Activated naive CD4-positive, alpha-beta T cell treated with anti-CD3 and anti-CD28 coated beads for 36 hours (primary cell): Measurements from ENCODE around the gene KIF3A. TPM values are rescaled to one million over a fixed set of nuclear protein-coding genes. Genes with fewer than 3 reads are reported as not detected.

Source experiments
- CTCF ChIA-PET: fragments of 350-600 bp; sonication (Branson Sonifier 250); formaldehyde crosslinking; loops from one replicate; lab custom pipeline; 2021; ENCODE audit warnings: antibody characterized with exemption; lab: Charles Lee
- DNase-seq: peaks from one replicate; pipeline ENCODE4 v3.0.0-alpha.2; 2020
- H3K27ac Mint-ChIP-seq: one replicate; pipeline ENCODE4 v1.8.0; 2021; ENCODE audit warnings: mild to moderate bottlenecking, mixed read lengths
- H3K27me3 Mint-ChIP-seq: one replicate; pipeline ENCODE4 v1.8.0; 2021; ENCODE audit warnings: low read depth, mixed read lengths
- H3K36me3 Mint-ChIP-seq: one replicate; pipeline ENCODE4 v1.8.0; 2021; ENCODE audit warnings: low read depth, mixed read lengths
- H3K4me1 Mint-ChIP-seq: one replicate; pipeline ENCODE4 v1.8.0; 2021; ENCODE audit warnings: low read depth, mixed read lengths
- H3K4me3 Mint-ChIP-seq: one replicate; pipeline ENCODE4 v1.8.0; 2021; ENCODE audit warnings: mild to moderate bottlenecking, moderate library complexity, mixed read lengths
- H3K9me3 Mint-ChIP-seq: one replicate; pipeline ENCODE4 v1.8.0; 2021; ENCODE audit warnings: mixed read lengths
- intact Hi-C: fragments of 100-400 bp; cut with micrococcal nuclease; formaldehyde crosslinking; loops from one replicate; pipeline ENCODE4 v1.15.1; 2023
- total RNA-seq, 2 experiments: library from RNA; stranded (reverse); gene quantifications; one replicate each; pipeline ENCODE4 v1.2.3, GENCODE V29; 2021

KIF3A gene
- total RNA-seq, 2 experiments from 2014 or later = 5.0 to 6.1 TPM

DNA sequence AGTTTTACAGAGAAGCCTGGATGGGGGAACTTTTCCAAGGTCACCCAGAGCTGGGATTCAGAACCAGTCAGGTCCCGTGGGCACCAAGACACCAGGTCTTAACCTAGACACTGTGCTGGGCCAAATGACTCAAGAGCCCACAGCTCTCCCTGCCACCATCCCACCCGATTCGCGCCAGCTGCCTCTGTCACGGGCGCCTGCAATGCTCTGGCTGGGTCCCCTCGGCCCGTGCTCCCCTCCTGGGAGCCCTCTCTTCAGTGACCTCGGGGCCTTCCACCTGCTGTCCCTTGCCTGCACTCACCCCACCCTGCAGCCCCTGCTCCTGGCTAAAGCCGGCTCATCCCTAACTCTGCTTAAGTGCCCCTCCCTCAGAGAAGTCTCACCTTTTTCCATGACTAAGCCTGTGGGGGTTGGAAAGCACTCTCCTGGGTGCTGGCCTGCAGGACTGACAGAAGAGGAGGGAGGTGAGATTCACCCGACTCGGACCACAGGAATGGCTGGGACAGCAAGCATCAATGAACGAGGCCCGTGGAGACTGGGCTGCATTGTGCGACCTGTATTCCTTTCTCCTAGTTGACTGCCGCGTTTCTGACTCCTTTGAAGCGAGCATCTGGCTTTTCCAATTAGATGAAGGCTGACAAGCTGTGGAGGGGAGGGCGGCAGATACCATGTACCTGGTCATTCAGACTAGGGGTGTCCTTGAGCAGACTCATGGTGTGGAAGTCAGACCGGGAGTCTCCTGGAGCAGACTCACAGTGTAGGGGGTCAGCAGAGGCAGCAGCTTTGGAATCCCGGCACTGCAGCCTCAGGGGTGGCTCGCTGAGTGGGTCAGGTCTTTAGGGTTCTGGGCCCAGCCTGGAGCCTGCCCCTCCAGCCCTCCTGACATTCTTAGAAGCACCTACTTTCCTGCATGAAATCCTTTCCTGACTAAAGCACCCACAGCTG is 69.3 kb downstream of the KIF3A start:
- no peak overlapping the region for H3K4me3 Mint-ChIP-seq
- intact Hi-C loops = no loop called here

DNA sequence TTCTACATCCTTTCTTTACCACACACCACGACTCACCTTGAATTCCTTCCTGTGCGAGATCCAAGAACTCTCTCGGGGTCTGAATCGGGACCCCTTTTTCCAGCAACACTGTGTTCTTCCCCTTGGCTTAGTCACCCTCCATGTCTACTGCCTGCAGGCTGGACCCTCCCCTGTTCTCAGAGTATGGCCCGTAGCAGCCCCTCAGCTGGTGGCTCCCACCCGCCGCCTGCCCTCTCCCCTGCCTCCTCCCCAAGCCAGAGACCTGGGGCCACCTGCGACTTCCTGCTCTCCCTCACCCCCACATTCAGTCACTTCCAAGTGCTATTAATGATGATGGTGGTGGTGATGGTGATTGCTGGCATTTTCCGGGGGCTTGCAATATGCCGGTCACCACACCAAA is 70.0 kb downstream of the KIF3A start:
- Mint-ChIP-seq H3K36me3 (no peaks in the 10 kb centered on the region), H3K27ac (no peak overlapping the region), H3K9me3 (no peaks in the 10 kb centered on the region), H3K27me3 (no peaks in the 10 kb centered on the region), H3K4me1 (peaks cover 13% of the 10 kb centered on the region), H3K4me3 (no peak overlapping the region)
- no peak for DNase-seq
- CTCF ChIA-PET = no interaction called here
- intact Hi-C loops = no loop called here

More for the DNA sequence above, 69.3 kb downstream of the KIF3A start:
- Mint-ChIP-seq H3K27me3 (no peaks in the 10 kb centered on the region), H3K4me1 (peaks cover 11% of the 10 kb centered on the region), H3K9me3 (no peaks in the 10 kb centered on the region), H3K36me3 (no peaks in the 10 kb centered on the region), H3K27ac (no peak overlapping the region)
- DNase-seq = no peak
- CTCF ChIA-PET = no interaction called here

DNA sequence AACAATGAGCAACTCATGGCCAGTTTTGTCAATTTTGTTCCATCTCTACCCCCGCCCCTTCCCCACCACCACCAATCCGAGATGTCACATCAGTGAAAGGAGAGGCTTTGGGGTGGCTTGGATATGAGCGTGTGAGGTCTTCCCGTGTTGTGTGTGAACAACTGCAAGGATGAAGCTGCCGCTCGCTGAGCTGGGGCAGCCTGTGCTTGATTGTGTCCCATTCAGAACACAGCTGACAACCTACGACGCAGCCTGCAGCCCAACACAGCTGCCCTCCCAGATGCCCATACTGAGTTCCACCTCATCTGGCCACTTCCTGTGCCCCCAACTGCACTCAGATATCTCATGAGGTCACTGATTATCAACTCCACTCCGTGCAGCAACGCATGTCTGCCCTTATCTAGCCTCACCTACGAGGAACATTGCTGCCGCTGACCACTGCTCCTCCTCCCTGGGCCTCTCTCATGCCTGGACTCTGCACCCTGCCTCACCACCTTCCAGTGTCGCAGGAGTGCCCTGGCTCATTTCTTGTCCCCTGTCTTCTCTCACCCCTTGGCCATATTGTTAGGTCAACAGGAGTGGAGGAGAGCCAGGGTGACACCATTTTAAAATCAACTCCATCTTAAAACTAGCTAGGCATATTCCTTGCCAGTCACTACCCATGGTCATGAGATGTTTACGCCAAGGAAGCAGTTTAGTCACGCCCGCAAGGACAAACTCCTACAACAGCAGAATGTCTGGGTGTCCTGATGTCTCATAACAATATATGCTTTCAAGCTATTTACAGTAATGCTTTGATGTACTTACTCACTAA is 70.8 kb downstream of the KIF3A start:
- H3K4me3 Mint-ChIP-seq = no peak overlapping the region
- DNase-seq = no peak
- H3K9me3 Mint-ChIP-seq = no peaks in the 10 kb centered on the region
- H3K36me3 Mint-ChIP-seq = no peaks in the 10 kb centered on the region
- no peaks in the 10 kb centered on the region for H3K27me3 Mint-ChIP-seq
- intact Hi-C loops = no loop called here
- H3K4me1 Mint-ChIP-seq = peaks cover 13% of the 10 kb centered on the region
- CTCF ChIA-PET = no interaction called here
- H3K27ac Mint-ChIP-seq = no peak overlapping the region

DNA sequence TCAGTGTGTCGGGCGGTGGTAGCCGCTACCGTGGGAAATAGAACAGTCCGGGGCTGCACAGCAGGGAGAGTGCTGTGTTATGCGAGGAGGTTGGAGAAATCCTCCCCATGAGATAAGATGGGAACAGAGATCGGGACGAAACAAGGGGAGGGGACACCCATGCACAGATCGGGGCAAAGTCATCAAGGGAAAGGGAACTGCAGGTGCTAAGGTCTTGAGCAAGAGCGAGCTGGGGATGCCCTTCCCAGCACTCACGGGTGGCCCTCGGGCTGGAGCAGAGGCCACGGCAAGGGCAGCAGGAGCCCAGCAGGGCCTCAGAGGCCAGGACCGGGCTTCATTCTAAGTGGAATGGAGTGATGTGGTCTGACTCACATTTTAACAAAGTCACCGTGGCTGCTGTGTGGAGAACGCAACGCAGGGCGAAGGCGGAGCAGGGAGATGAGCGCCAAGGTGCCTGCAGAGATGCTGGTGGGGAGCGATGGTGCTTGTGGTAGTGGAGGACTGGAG is 71.7 kb downstream of the KIF3A start:
- Mint-ChIP-seq H3K4me3 (no peak overlapping the region), H3K9me3 (no peaks in the 10 kb centered on the region), H3K4me1 (peaks cover 13% of the 10 kb centered on the region), H3K27ac (no peak overlapping the region), H3K36me3 (no peaks in the 10 kb centered on the region), H3K27me3 (no peaks in the 10 kb centered on the region)
- CTCF ChIA-PET = no interaction called here
- intact Hi-C loops = no loop called here
- no peak for DNase-seq

DNA sequence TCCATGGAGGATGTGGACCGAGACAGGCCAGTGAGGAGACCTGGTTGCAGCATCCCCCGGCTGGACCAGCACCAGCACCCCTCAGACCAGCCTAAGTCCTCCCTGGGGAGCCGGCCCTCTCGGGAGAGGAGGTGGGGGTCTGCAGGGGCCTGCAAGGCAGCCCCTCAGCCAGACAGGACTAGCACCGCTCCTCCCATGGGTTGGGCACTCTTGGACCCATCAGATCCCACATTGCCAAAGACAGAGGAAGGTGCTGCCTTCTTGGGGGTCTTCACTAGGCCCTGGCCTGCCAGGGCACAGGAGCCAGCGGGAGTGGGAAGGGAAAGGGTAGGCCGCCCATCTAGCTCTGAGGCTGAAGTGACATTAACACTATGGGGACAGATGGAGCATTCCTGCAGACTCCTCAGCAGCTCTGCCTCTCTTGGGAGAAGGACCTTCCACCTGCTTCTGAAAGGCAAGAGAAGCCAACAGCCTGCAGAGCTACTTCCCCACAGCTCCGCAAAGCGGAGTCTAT is 72.6 kb downstream of the KIF3A start:
- Mint-ChIP-seq H3K36me3 (no peaks in the 10 kb centered on the region), H3K4me1 (peaks cover 13% of the 10 kb centered on the region), H3K4me3 (no peak overlapping the region), H3K27me3 (no peaks in the 10 kb centered on the region), H3K9me3 (no peaks in the 10 kb centered on the region), H3K27ac (no peak overlapping the region)
- intact Hi-C loops = no loop called here
- DNase-seq = no peak
- CTCF ChIA-PET = no interaction called here

DNA sequence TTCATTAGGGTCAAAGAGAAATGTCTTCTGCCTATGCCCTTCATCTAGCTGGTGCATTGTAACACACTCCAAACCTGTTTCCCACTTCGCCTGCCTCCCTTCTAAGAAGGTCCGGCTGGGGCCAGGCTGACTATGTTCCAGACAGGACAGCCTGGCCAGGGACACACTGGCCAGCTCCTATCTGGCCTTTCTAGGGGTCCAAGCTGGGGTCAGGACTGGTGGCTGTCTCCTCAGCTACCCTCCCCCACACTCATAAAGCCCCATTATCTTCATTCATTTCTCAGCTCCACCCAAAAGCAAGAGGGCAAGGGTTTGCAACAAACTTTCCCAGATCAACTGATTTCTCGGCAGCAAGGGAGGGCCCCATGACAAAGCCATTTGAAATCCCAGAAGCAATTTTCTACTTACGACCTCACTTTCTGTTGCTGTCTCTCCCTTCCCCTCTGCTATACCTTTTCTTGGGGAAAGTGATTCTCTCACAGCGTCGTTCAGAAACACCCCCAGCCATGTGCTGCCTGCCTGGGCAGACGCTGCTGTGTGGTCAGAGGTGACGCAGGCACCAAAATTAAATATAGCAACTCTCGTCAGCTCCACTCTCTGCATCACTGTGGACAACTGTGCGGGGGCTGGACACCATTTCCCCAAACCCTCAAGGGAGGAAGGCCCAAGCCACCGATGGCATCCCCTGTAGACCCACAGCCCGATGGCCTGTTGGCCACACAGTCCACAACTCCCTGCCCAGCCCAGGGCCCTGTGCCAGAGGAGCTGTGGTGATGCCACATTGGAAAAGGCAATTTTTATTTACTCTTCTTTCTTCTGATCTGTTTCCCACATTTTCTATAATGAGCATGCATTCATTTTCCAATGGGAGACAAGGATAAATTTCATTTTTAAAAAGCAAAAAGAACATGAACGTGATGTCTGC is 73.3 kb downstream of the KIF3A start:
- H3K4me1 Mint-ChIP-seq = peaks cover 13% of the 10 kb centered on the region

DNA sequence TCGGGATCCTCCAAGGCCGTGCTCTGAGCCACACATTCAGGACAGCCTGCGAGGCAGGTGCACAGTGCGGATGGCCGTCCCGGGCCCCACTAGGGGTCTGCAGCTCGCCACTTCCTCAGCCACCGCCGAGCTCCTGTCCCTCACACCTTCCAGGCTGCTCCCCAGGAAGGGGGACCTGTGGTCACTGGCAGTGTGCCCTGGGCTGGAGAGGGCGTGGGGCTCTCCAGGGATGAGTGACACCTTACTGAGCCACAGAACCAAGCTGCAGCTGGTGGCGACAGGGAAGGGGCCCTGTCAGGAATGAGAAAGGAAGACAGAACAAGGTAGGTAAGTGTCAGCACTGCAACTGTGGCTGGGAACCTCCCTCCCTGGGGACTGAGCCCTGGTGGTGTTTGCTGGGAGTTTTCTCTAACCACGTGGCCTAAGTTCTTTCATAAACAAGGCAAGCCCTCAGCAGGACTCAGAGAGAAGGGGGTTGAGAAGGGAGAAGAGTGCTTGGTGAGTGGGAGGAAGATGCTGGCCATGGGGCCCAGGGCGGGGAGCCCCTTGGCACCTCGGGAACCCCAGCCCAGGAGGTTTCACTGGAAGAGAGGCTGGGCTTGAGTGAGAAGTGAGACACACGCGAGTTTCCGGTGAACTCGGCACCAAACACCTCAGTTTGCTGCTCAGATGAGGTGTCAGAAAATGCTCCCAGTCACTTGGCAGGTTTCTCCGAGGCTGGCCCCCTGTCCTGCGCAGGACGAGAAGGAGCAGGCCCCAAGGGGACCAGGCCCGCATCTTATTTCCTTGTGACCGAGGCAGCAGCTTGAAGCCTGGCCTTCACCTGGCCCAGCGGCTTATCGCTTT is 74.2 kb downstream of the KIF3A start:
- Mint-ChIP-seq H3K9me3 (no peaks in the 10 kb centered on the region), H3K27me3 (peaks cover 5% of the 10 kb centered on the region), H3K27ac (no peak overlapping the region), H3K4me1 (peaks cover 13% of the 10 kb centered on the region), H3K4me3 (no peak overlapping the region), H3K36me3 (no peaks in the 10 kb centered on the region)
- intact Hi-C loops = no loop called here
- DNase-seq = peak; percentile 58
- CTCF ChIA-PET = no interaction called here

More for the DNA sequence above, 73.3 kb downstream of the KIF3A start:
- Mint-ChIP-seq H3K4me3 (no peak overlapping the region), H3K9me3 (no peaks in the 10 kb centered on the region), H3K36me3 (no peaks in the 10 kb centered on the region), H3K27ac (no peak overlapping the region), H3K27me3 (no peaks in the 10 kb centered on the region)
- CTCF ChIA-PET = no interaction called here
- intact Hi-C loops = no loop called here
- DNase-seq = no peak

DNA sequence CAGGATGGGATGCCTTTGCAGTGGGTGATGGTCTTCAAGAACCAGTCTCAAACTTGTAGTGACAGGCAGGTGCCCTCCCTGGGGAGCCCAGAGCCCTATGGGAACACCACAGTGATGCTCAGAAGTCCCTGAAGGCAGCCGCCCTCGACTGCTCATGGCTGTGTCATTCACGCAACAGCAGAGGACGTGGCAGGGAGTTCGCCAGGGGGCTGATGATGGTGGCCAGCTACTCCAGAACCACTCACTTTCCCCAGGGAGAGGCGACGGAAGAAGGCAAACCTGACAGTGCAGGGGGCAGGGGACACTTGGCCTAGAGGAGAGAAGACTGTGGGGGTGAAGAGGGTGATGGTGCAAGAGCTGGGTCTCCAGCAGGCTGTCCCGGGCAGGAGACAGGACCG is 75.3 kb downstream of the KIF3A start:
- no peak overlapping the region for H3K27ac Mint-ChIP-seq
- H3K4me1 Mint-ChIP-seq = peaks cover 13% of the 10 kb centered on the region
- H3K36me3 Mint-ChIP-seq = no peaks in the 10 kb centered on the region
- H3K27me3 Mint-ChIP-seq = peaks cover 15% of the 10 kb centered on the region
- no peak for DNase-seq
- CTCF ChIA-PET = interaction anchor here (1.0 to 2.5 kb wide), 2 partner anchors 135 to 158 kb away, joined by 4 to 9 read pairs; no protein-coding TSS in a partner anchor
- no peak overlapping the region for H3K4me3 Mint-ChIP-seq
- intact Hi-C loops = no loop called here
- H3K9me3 Mint-ChIP-seq = no peaks in the 10 kb centered on the region

DNA sequence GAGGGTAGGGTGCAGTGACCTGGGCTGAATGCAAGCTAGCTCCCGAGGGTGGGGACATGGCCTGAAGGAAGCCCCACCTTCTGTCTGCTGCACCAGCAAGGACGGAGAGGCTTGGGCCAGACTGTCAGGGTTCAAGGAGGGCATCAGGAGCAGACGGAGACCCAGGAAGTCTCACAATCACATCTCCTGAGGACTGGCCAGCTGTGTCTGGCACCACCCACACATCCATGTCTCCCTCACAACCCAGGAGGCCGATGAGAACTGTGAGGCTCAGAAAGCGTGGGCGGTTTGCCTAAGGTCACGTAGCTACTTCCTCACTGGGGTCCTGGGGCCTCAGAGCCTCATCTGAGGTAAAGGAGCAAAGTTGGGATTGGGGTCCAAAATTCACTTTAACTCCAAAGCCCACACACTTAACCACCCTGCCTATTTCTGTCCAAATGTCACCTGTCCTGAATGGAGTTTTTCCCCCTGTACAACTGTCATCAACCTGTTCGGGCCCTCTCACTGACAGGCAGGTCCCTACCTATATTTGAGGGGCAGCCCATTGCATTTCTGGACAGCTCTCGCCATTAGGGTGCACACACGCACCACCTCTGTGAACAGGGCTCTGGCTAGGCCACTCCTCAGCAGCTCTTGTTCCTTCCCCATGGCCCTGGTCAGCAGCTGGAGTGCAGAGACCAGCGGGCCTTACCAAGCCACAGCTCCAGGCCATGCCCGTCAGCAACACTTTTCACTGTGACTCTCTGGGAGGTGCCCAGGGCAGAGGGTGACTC is 75.9 kb downstream of the KIF3A start:
- no peak overlapping the region for H3K27ac Mint-ChIP-seq
- no peaks in the 10 kb centered on the region for H3K36me3 Mint-ChIP-seq
- no peak for DNase-seq
- CTCF ChIA-PET = interaction anchor here (0.6 to 2.5 kb wide), 3 partner anchors 36 to 159 kb away, joined by 4 to 9 read pairs (median 4); no protein-coding TSS in a partner anchor
- H3K4me1 Mint-ChIP-seq = peaks cover 19% of the 10 kb centered on the region
- H3K4me3 Mint-ChIP-seq = no peak overlapping the region
- no peaks in the 10 kb centered on the region for H3K9me3 Mint-ChIP-seq
- H3K27me3 Mint-ChIP-seq = peaks cover 21% of the 10 kb centered on the region
- intact Hi-C loops = loop anchor here (2.0 kb wide), 1 partner anchor 159 kb away; no protein-coding TSS in a partner anchor
